Esophagus muscularis mucosa (tissue), 4 donors: ENCODE measurements around the gene DDX41. TPM values are rescaled to one million over a fixed set of nuclear protein-coding genes. Genes with fewer than 3 reads are reported as not detected.

Experiments
- DNase-seq: peaks from one replicate; pipeline ENCODE4 v3.0.0-alpha.2; 2017; ENCODE audit errors: extremely low spot score
- H3K27ac ChIP-seq, 4 donors: fragments of 200-600 bp; sonication (generic); replicated peaks in 1 of 4; 1 replicate in 3 of 4; 2 replicates in 1 of 4; pipeline ENCODE4 v1.5.1; 2016 to 2019; ENCODE audit warnings: mild to moderate bottlenecking in 1 of 4
- H3K27me3 ChIP-seq, 4 donors: fragments of 200-600 bp; sonication (generic); one replicate each; pipeline versions ENCODE4 v1.5.1 to v1.6.0; 2016 to 2019
- H3K36me3 ChIP-seq, 4 donors: fragments of 200-600 bp; sonication (generic); one replicate each; pipeline ENCODE4 v1.5.1; 2016 to 2019
- H3K4me1 ChIP-seq, 4 donors: fragments of 200-600 bp; sonication (generic); one replicate each; pipeline ENCODE4 v1.5.1; 2016 to 2019
- H3K4me3 ChIP-seq, 4 donors: fragments of 200-600 bp; sonication (generic); 1 replicate in 2 of 4; 2 replicates in 2 of 4; pipeline ENCODE4 v1.5.1; 2016 to 2019; ENCODE audit warnings: mild to moderate bottlenecking in 4 of 4, moderate library complexity in 1 of 4
- H3K9me3 ChIP-seq, 4 donors: fragments of 200-600 bp; sonication (generic); 1 replicate in 3 of 4; 2 replicates in 1 of 4; pipeline ENCODE4 v1.5.1; 2016 to 2019
- CTCF ChIP-seq, 3 experiments: fragments of 200-600 bp in 2 of 3; fragments of 450-650 bp in 1 of 3; sonication (generic) in 2 of 3; IDR thresholded peaks; one replicate each; pipeline ENCODE4 v1.5.1; 2017 to 2019; ENCODE audit warnings: antibody characterized with exemption in 3 of 3, mild to moderate bottlenecking in 2 of 3, moderate library complexity in 1 of 3
- EP300 ChIP-seq: sonication (generic); formaldehyde crosslinking; IDR thresholded peaks from one replicate; pipeline ENCODE4 v1.6.1; 2017; ENCODE audit warnings: antibody characterized with exemption
- POLR2A ChIP-seq: fragments of 450-650 bp; IDR thresholded peaks from one replicate; pipeline ENCODE4 v1.6.1; 2017; ENCODE audit warnings: antibody characterized with exemption, moderate library complexity, mild to moderate bottlenecking, low read depth
- POLR2AphosphoS5 ChIP-seq, 2 donors: sonication (generic); formaldehyde crosslinking; IDR thresholded peaks; one replicate each; pipeline ENCODE4 v1.6.1; 2017; ENCODE audit warnings: antibody characterized with exemption in 2 of 2
- WGBS: methylation state at CpG from one replicate; pipeline ENCODE4 v1.1.5; 2018; 5-methylcytosine and 5-hydroxymethylcytosine counted together
- intact Hi-C: fragments of 100-400 bp; cut with DNase I; formaldehyde crosslinking; loops from one replicate; pipeline ENCODE4 v1.15.1; 2023
- total RNA-seq, 4 donors: library from RNA; depleted of rRNA; stranded (reverse); fragments of >200 nt; gene quantifications; one replicate each; pipeline versions ENCODE4 v1.1.0 to v1.2.1, GENCODE V29; 2016

DDX41 gene
- total RNA-seq, 4 donors from 2014 or later, result 58.1 to 92.1 (median 66.0) TPM

GRCh38 chr5:177475563-177476427, 41.0 kb downstream of the DDX41 start:
- TF ChIP-seq POLR2A, result no peak
- TF ChIP-seq POLR2AphosphoS5 (IDR thresholded peaks at IDR 0.05), result peak; percentile 9 to 25
- no peak for TF ChIP-seq CTCF (IDR thresholded peaks at IDR 0.05)
- TF ChIP-seq EP300, result no peak

GRCh38 chr5:177474846-177475562, 41.8 kb downstream of the DDX41 start:
- WGBS, result 38% methylated on average over 4 of the region's 4 CpGs
- Histone ChIP-seq H3K27me3 (no peaks in the 10 kb centered on the region), H3K4me1 (peaks cover 64 to 98% (median 95%) of the 10 kb centered on the region in 4 donors), H3K4me3 (no peak overlapping the region), H3K27ac (peak overlapping the region; percentile 89 to 96 (median 94)), H3K36me3 (no peaks in the 10 kb centered on the region), H3K9me3 (no peaks in the 10 kb centered on the region)
- TF ChIP-seq CTCF (IDR thresholded peaks at IDR 0.05) (no peak), EP300 (no peak), POLR2AphosphoS5 (IDR thresholded peaks at IDR 0.05) (peak; percentile 8 to 41)
- intact Hi-C loops, result no loop called here
- no peak for DNase-seq

More at GRCh38 chr5:177475563-177476427, 41.0 kb downstream of the DDX41 start:
- 51% methylated on average over 9 of the region's 11 CpGs for WGBS
- intact Hi-C loops, result no loop called here
- H3K4me1 ChIP-seq, result peaks cover 59 to 98% (median 95%) of the 10 kb centered on the region in 4 donors
- DNase-seq, result no peak
- H3K36me3 ChIP-seq, result no peaks in the 10 kb centered on the region
- H3K27me3 ChIP-seq, result no peaks in the 10 kb centered on the region
- H3K4me3 ChIP-seq, result no peak overlapping the region
- H3K9me3 ChIP-seq, result no peaks in the 10 kb centered on the region
- H3K27ac ChIP-seq, result peak overlapping the region; percentile 89 to 96 (median 94)

- Histone ChIP-seq H3K36me3 (no peaks in the 10 kb centered on the region), H3K4me3 (peak overlapping the region; percentile 85 to 90 (median 88))
Observed at GRCh38 chr5:177474002-177474476, 42.7 kb downstream of the DDX41 start.

GRCh38 chr5:177473443-177474001, 43.2 kb downstream of the DDX41 start, which contains the start of gene DBN1:
Gene DBN1 (minus strand): TSS chr5:177473634. CDS start chr5:177473521, 113 bp downstream.
- H3K4me3 ChIP-seq, result peak within 1 kb of the TSS; percentile 85 to 90 (median 88)
- WGBS, result 3% methylated on average over 33 of the region's 69 CpGs
- no peaks in the 10 kb centered on the region for H3K27me3 ChIP-seq
- H3K9me3 ChIP-seq, result no peaks in the 10 kb centered on the region
- no peak for DNase-seq
- H3K36me3 ChIP-seq, result peaks cover 0 to 3% (median 1%) of the 10 kb centered on the region in 4 donors
- intact Hi-C loops, result no loop called here
- H3K4me1 ChIP-seq, result peaks cover 64 to 98% (median 95%) of the 10 kb centered on the region in 4 donors
- peak within 1 kb of the TSS; percentile 89 to 96 (median 94) for H3K27ac ChIP-seq
- TF ChIP-seq POLR2A (no peak), EP300 (no peak), POLR2AphosphoS5 (IDR thresholded peaks at IDR 0.05) (peak; percentile 6 to 78)

More at GRCh38 chr5:177474002-177474476, 42.7 kb downstream of the DDX41 start:
- WGBS, result 44% methylated on average over 7 of the region's 7 CpGs
- H3K27me3 ChIP-seq, result no peaks in the 10 kb centered on the region
- no peak for TF ChIP-seq POLR2A
- peak in 1 of 2 donors; percentile 6 for TF ChIP-seq POLR2AphosphoS5 (IDR thresholded peaks at IDR 0.05)
- intact Hi-C loops, result no loop called here
- peaks cover 64 to 98% (median 95%) of the 10 kb centered on the region in 4 donors for H3K4me1 ChIP-seq
- peak overlapping the region; percentile 89 to 96 (median 94) for H3K27ac ChIP-seq
- no peaks in the 10 kb centered on the region for H3K9me3 ChIP-seq
- DNase-seq, result no peak
